ENCODE measurements around the gene SND1. TPM values are rescaled to one million over a fixed set of nuclear protein-coding genes. Genes with fewer than 3 reads are reported as not detected.

Gene SND1
- 223 TPM in 2 replicates for total RNA-seq (2014; rRNA removed)
- polyA plus RNA-seq (2012), result 204 TPM

- peak; percentile 100 for DNase-seq (ENCODE audit: low read depth)
Measured at GRCh38 chr7:127651556-127652332, at the start of gene SND1. Gene SND1, plus strand, starts transcription at chr7:127652194. Its CDS starts 180 bp downstream, at chr7:127652374.

GRCh38 chr7:127608446-127608845, 43.5 kb upstream of the SND1 start:
- no peak for DNase-seq (ENCODE audit: low read depth)

DNA sequence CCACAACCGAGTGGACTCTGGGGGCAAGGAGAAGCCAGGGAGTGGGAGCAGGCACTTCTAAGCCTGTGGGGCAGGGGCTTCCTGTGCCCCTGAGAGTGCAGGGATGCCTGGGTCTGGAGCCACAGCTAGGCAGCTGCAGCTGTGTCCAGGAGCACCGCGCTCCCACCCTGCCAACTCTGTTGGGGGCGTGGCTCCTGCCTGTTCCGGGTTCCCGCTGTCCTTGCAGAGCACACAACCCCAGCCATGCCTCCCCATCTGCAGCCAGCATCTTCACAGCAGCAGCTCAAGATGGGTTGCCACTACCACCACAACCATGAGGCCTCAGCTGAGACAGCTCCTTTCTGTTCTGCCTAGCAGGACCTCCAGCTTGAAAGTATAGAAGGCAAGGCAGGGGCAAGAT, 42.7 kb upstream of the SND1 start:
- DNase-seq (ENCODE audit: low read depth), result no peak

GRCh38 chr7:127612263-127612662, 39.7 kb upstream of the SND1 start:
- DNase-seq (ENCODE audit: low read depth), result no peak

DNA sequence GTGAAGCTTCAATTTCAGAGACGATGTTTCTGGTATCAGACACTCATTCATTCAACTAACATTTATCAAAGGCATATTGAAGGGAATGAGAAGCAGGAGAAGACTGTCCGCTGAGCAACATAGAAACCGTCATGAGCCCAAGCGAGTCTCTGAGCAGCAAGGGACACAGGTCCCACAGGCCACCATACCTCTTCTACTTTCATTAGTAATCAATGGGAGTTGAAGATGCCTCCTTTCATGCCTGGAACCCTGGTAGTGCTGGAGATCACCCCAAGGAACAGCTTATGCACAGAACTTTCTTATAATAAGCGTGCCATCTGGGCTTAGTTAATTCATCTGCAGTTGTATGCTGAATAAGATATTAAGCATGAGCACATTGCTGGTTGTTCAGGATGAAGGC, 35.3 kb upstream of the SND1 start:
- no peak for DNase-seq (ENCODE audit: low read depth)

DNA sequence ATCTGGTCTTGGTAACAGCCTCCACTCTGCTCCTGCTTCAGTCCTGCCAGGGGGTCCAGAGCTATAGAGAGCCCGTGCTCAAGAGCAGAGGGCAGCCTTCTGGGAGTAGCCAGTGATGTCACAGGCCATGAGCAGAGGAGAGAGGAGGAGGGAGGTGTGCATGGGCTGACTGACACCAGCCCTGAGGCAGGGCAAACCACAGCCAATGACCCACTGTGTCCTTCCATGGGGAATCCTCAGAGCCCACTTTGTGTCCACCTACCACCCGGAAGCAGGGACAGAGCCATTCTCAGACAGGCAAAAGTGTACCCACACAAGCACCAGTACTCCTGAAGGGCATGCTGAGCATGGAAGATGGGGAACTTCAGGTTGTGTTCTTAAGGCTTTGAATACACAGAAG, 34.0 kb upstream of the SND1 start, which contains the start of gene PAX4:
PAX4 (minus strand) TSS at position 101 of the 400 bp plus-strand sequence. CDS start 2,214 bp downstream, outside the sequence.
- DNase-seq (ENCODE audit: low read depth), result no peak

- DNase-seq (ENCODE audit: low read depth), result no peak
Measured at GRCh38 chr7:127618775-127619174, 33.2 kb upstream of the SND1 start.

GRCh38 chr7:127619681-127620405, 32.2 kb upstream of the SND1 start:
- no peak for DNase-seq (ENCODE audit: low read depth)

DNA sequence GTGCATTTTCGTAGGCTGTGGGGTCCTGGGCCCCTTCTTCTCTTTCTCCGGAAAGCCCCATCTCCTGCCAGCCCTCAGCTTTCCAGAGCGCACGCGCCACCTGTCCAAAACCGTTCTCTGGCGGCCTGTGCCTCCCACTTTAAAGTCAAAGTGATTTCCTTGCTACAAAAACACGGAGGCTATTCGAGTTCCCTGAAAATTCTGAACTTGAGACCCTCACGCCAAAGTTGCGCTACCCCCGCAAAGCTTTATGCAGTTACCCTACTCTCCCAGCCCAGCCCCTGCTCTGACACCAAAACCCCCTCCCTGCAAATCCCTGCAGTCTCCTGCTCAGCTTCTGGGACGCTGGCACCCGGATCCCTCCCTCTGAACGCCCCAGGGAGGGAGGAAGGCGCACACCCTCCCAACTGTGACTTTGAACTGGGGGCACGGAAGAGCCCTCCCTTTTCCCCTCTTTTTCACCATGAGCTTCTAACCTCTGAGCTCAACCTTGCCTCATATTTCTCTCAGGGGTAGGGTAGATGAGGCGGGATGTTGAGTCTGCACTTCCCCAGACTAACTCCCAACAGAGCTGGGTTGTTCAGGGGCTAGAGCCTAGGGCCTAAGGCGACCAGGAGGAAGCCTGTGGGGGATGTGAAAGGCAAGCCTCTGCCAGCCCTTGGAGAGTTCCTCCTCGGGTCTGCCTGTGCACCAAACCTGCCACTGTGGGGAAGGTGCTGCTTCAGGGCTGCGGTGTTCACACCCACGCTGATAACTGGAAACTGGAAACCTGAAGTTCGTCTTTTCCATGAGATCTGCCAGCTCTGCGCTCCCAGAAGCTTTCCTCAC, 31.4 kb upstream of the SND1 start:
- no peak for DNase-seq (ENCODE audit: low read depth)

DNA sequence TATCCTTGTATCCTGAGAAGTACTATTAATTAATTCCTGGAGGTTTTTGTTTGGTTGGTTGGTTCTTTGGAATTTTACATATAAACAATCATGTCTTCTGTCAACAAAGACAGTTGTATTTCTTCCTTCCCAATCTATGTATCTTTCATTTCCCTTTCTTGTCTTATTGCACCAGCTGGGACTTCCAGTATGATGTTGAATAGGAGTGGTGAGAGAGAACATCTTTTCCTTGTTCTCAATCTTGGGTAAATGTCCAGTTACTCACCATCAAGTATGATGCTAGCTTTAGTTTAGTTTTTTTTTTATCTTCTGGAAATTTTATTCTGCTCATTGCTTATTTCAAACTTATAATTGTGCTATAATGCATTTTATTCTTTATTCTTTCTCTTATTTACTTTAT, 26.7 kb upstream of the SND1 start:
- no peak for DNase-seq (ENCODE audit: low read depth)

DNA sequence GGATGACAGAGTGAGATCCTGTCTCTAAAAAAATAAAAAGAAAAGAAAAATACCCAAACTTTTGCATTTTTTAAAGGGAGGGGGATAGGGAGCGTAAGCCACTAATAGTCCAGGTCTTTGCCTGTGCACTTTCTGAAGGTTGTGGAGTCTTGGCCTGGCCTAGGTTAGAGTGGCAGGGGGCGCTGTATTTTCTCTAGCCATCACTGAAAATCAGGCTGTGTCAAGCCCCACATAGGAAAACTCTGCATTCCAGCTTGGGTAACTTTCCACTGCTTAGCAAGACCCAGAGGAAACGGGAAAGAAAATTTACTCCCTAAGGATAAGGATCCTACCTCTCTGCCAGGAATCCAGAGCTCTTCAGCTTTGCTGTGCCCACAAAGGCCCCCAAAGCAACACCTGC, 23.5 kb upstream of the SND1 start:
- DNase-seq (ENCODE audit: low read depth), result no peak

GRCh38 chr7:127629268-127629854, 22.6 kb upstream of the SND1 start:
- DNase-seq (ENCODE audit: low read depth), result no peak

DNA sequence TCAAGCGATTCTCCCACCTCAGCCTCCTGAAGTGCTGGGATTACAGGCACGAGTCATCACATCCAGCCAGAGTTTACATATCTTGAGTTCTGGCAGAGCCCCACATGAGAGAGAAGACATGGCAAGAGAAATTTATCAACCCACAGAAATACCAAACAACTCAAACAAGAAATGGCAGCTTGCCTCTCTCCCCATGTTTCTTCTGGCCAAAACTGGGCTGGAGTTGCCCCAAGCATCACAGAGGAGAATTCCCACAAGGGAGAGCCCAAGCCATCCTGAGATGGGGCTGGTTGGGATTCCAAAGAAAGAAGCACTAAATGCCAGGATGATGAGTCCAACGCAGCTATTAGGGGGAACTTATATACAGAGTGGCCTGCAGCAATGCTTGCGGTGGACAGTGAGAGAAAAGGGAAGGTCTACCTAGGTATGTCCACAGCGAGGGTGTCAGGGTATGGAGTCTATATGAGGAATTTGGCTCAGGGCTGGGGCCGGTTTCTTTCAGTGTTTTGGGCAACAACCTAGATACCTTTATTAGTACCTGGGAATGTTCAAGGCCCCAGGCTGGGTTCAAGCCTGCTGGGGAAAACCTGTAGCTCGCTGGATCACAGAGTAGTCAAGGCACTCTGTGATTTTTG, 19.6 kb upstream of the SND1 start:
- no peak for DNase-seq (ENCODE audit: low read depth)

DNA sequence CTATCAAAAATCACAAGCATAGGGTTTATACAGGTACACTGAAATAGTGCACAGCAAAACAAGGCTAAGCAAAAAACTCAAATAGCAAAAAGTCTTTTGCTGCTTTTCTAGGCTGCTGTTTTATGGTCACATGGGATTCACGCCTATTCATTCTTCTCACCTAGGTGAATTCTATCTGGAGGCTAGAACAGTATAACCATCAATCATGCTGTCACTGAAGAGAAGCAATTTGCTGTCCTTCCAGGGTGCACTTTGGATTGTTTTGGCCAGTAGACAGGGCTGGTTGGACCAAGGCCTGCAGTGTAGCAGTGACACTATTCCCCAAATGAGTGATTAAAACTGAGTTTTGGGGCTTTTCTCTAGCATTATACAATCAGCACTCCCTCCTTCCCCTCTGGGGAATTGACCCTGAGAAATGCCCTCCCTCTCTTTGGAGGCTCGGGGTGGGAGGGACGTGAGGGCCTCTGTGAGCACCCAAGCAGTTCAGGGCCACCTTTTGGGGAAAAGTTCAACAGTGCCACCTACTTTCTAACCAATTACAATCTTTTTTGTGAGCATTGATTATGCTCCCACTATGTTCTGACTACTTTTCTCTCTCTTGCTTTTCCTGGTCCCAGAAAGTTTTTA, 16.2 kb upstream of the SND1 start:
- DNase-seq (ENCODE audit: low read depth), result no peak

- DNase-seq (ENCODE audit: low read depth), result no peak
Measured at GRCh38 chr7:127638197-127638596, 13.8 kb upstream of the SND1 start.

DNA sequence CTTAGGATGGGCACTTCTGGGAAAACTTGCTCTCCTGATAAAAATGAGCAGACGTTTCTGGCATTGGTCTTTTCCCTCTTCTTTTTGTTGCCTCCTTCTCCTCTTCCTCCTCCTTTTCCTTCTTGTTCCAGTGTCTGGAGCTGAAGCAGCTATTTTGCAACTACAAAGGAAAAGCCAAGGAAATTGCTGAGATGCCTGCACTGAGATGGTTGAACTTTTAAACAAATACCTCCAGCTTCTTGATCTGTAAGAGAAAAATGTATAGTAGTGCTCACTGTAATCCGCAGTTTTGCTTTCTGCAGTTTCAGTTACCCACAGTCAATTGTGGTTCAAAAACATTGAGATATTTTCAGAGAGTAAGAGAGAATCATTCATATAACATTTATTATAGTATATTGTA, 7.5 kb upstream of the SND1 start:
- no peak for DNase-seq (ENCODE audit: low read depth)

DNA sequence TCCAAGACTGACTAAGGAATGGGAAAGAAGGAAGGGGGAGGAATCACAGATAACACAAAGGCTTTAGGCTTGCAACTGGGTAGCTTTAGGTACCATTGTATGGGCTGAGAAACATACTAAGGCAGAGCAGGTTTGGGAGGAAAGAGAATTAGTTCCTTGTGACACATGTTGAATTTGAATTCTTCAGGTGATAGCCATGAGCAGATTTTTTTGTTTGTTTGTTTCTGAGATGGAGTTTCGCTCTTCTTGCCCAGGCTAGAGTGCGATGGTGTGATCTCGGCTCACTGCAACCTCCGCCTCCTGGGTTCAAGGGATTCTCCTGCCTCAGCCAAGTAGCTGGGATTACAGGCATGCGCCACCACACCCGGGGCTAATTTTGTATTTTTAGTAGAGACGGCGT, 4.4 kb upstream of the SND1 start:
- DNase-seq (ENCODE audit: low read depth), result no peak

GRCh38 chr7:127648986-127649385, 3.0 kb upstream of the SND1 start:
- DNase-seq (ENCODE audit: low read depth), result no peak

GRCh38 chr7:127650847-127651555, 993 bp upstream of the SND1 start:
- DNase-seq (ENCODE audit: low read depth), result no peak

Measured in LHCN-M2 (cell line).